NCI-H1694 (cell line): ENCODE measurements around the gene ETS1.

Source experiments
- DNase-seq: peaks from one replicate; lab custom pipeline; 2025; lab: John Stamatoyannopoulos, UW

Gene ETS1

DNA sequence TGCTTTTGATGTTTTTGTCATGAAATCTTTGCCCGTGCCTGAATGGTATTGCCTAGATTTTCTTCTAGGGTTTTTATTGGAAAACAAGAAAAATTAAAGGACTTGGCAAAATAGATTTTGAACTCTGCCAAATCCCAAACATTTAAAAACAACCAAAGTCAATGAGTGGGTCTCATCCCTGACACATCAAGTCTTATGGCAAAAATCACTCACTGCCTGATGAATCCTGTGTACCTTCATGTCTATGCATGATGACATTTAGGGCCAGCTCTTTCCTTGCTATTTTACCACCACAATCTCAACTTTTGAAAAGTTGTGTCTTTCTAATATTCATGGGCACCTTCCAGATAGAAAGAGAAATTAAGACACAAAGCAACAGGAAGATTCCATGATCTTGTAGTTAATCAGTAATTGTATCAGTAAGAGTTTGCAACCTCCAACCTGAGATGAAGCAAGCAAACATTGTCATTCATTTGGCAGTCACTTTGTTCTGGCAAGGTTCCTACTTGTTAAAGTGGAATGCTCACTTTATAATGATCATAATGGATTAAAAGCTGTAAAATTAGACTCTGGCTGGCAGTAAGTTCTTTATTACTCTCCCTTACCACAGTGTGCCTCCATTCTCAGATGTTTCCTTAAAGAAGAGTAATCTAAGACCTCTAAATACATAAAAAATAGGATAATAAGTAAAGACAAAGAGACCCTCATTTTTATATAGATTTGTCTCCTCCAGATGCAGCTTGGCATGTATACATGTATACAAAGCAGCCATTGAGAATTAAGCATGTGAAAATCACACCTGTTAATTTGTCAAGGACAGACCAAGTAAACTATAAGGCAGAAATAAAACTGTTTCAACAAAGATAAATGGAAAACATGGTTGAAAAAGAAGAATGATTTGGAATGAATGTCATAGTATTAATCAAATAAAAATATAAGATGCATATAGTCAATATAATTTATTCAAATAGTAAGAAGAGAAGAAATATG lies 51.6 kb downstream of the ETS1 start:
- DNase-seq, result no peak

DNA sequence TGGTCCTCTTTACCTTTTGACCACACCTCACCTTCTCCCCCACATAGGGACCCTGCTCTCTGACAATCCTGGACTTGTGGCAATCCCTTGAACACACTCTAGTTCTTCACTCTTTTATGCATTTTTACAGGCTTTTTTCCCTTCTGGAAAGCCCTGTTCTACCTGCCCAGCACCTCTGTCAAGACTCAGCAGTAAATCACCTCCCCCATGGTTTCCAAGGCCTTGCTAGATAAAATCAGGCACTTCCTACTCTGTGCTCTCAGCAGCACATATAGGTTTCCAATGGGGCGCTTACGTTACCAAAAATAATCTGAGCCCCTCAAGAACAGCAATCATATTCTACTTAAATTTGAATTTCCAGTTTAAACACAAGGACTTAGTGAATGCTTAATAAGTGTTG lies 53.9 kb downstream of the ETS1 start:
- DNase-seq, result no peak

DNA sequence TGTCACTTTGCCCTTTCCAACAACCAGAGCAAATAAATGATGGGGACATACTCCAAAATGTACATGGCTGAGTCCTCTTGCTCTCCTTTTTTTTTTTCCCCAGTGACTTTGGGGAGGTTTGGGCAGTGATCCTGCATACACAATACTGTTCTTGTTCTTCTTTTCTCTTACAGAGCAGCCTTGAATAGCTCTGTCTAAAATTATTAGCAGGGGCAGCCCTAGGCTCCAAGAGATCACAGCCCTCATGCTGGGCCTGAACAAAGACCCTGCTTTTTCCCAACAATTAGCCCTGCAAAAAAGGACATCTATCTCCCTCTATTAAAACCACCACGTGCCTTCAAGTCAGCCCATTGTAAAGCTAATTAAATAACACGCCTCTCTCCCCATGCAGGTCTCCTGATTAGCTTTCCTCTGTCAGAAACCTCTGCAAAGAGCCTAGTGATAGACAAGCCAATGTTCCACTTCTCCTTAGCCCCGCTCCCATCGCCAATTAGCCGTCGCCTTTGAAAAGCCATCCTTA lies 54.7 kb downstream of the ETS1 start:
- no peak for DNase-seq

DNA sequence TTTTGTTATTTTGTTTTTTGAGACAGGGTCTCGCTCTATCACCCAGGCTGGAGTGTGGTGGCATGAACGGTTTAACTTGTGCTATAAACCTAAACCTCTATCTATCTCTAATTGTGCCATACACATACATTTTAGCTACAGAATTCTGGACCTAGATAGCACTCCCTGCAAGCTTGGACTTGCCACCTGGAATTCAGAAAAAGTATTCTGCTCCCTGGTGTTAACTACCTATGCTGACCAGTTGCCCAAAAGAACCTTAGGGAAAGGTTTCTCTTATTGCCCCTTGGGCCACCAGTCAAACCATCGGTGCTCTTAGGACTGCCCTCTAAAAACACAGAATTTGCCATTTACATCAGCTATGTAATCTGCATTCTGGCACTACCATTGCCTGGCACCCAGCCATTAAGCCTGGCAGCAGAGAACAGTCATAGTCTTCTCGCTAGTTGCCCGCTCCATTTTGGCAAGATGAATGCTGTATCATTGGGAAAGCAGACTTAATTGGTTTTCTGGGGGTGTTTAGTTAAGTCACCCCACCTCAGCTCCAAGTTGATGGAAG lies 55.3 kb downstream of the ETS1 start:
- DNase-seq, result no peak

DNA sequence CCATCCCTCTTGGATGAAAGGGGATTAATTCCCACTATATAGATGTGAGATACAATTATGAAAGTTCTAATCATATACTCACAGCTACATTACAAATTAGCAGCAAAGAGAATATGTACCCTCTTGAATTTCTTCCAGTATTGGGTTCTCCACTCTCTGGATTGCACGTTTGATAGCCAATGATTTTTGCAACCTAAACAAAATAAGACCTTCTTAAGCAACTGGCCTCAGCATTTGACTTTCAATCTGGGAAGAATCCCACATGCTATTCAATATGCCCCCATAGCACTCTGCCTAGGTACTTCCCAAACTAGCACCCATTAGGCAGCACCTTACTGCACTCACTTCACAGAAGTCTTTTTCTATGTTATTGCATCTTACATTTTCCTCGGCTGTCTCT lies 55.8 kb downstream of the ETS1 start:
- DNase-seq, result no peak

DNA sequence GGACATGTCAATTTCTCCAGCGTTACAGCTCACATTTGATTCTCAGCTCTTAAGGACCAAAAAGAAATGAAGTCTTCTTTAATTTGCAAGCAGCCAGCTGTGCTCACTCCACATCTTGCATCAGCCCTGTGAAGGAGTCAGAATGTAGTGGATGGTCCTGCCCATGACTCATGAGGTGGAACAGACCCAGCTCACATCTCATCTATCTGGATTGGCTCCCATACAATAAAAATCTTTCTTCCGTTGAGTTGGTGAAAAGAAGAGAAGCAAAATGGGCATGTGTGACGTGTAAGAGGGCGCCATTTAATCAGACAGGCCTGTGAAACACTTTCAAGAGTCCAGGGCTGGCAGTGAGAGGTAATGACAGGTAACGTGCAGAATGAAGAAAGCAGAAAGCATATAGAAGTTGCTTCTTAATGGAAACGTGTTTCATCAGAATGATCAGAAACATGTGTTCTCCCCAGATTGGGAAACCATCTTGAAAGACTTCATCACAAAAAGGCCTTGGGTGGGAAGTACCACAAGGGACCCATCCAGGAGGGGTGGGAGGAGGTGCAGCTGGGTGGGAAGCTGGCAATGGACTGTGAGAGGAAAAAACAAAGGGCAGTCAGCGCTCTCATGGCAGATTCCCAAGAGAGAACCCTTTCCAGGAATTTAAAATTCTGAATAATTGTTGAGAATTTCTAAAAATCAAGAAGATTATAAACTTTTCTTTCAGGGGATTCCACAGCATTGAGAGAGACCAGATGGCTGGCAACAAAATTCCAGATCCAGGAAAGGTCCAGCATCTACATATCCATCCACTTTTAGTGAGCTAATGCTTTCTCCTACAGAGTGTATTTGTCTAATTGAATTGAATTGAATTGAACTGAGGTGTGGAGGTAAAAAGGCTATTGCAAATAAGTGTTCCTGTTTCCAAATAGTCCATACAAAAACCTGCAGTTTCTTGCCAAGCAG lies 57.0 kb downstream of the ETS1 start:
- DNase-seq, result no peak

DNA sequence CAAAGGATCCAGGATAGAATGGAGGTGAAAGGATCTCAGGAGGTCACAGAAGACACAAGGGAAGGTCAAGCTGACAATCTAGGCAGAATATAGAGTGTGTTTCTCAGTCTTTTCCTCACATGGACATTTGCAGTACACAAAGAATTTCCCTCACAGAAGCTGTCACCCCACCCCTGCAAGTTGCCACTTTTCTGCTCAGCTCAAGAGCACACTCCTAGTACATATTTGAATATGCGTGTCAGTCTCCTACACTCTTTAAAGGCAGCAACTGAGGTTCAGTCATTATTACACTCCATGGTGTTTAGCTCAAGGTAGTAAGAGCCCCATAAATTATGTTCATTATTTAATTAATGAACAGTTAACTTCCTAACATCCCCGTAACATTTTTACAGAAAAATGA lies 59.1 kb downstream of the ETS1 start:
- no peak for DNase-seq

DNA sequence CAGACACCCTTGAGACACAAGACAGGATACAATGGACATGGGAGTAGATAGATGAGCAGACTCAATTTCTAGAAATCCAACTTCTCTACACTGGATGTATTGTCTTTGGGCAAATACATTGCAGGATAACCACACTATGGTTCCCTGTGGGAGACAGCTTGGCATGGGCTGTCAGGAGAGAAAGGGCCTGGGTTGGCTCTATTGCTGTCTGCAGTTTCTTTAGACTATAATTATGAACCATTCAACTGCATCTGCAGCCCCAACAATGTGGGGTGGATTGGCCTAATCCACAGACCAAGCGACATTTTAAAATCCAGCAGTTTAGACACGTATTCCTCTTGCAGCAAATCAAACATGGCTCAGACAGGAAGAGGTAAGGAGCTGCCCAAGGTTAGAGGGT lies 60.3 kb downstream of the ETS1 start:
- no peak for DNase-seq

DNA sequence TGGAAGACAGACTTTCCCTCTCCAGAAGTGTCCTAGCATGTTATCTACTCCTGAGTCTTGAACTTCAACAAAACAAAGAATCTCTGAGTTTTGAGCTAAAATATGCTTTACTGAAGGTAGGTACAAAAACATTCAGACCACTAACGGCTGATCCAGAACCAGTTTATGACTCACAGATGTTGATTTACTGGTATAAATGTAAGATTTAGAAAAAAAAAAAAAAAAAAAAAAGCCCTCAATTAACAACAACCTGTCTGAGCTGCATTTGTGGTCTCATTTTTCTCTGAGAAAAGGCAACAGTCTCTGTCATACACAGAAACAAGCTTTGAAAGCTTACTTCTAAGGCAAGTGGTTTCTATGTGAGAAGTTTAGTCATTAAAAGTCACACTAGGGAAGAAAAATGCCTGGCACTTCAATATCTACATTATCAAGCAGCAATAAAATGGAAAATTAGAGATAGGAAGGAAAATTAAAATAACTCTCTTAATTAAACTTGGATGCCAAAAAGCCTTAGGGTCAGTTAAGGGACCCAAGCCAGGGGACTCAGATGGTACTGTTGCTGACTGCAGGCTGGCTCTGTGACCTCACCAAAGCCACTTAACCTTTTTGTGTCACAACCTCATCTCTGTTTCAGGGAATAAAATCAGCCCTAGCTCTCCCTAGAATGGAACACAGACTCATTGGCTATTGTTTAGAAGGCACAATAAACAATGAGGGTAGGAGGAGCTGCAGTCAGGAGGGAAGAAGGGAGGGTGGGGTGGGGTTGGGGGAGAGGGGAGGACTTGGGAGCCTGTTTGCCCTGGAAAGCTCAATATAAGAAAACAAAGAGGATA lies 61.7 kb downstream of the ETS1 start:
- no peak for DNase-seq

DNA sequence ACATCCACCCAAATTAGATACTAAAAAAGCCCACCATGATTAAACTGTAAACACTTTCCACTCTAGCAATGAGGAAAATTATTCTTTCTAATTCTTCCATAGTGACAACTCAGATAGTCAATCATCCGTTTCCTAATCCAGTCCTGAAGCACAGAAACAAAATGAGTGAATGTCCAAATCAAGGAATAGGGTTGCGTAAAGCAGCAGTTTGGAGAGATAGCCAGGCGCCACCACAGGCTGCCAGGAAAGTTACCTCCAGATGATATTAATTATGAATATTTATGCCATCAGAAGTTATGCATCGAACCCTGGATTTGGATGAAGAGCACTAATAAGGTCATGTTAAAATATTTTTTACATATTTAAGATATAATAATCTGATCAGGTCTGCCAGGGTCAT lies 63.2 kb downstream of the ETS1 start:
- DNase-seq, result no peak

DNA sequence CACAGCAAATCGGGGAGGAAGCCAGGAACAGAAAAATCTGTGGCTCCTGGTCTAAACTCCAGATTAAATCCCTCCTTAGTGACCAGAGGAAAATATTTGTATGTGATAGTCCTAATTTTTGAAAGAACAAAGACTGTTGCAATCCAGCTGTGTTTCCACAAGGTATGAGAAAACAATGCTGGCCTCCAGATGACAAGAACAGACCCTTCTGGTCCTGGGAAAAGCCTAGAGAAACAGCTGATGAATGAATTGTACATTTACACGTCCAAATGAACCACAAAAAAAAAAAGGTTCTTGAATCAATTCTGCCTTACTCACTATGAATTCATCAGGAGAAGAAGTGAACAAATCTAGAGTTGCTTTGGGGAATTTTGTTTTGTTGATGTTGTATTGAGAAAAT lies 63.7 kb downstream of the ETS1 start:
- no peak for DNase-seq

DNA sequence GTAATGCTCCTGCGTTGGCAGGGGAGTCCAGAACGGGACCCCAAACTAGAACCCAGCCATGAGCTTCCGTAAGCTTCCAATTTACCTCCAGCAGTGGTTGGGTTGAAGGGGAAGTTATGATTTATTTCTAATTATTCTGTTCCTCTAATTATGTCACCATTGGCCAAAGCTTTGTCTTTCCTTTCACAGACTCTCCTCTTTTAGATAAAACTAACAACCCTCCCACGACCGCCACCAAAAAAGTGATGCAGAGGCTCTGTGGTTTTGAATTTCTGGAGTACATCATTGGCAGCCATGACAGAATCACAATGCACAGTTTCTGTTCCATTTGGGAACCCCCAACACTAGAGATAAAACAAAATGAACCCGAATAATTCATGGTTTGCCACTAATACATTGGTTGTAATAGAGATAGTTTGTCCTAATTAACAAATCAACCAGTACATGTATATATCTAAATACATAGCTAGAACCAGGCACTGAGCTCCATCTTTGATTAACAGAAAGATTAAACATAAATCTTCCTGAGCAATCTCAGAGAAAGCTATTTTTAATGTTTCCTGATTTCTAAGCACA lies 64.3 kb downstream of the ETS1 start:
- no peak for DNase-seq

DNA sequence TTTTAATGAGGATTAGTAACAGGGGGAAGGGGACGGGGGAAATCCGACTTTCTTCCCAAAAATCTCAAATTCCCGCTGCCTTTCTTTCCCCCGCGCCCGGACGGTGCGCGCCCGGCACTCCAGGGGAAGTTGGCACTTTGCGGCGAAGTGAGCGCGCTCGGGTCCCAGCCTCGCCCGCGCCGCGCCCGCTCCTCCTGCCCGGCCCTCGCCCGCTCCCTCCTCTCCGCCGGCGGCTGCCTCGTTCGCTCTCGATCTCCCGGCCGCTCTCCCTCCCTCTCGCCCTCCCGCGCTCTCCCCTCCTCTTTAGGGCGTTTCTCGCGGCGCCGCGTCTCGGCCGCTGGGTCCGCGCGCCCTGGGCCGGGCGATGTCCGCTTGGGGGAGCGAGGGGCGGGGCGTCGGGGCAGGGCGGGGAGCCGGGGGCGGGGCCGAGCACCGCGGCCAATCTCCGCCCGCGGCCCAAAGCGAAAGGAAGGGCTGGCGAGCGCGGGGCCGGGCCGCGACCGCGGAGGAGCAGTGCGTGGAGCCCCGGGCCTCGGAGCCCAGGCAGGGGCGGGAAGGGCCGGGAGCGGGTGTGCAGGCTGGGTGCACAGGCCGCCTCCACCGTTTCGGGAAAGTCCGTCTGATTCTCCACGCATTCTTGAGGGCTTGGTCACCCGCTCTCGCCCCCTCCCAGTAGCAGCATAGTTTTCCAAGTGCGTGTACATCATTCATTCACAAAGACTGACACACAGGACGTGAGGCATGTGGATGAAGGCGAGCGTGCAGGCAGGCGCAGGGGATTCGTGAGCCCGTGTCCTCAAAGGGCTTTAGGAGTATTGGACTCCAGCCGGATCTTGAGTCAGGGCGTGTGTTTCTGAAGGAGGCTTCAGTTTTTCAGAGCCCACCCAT lies 65.1 kb downstream of the ETS1 start:
- no peak for DNase-seq

DNA sequence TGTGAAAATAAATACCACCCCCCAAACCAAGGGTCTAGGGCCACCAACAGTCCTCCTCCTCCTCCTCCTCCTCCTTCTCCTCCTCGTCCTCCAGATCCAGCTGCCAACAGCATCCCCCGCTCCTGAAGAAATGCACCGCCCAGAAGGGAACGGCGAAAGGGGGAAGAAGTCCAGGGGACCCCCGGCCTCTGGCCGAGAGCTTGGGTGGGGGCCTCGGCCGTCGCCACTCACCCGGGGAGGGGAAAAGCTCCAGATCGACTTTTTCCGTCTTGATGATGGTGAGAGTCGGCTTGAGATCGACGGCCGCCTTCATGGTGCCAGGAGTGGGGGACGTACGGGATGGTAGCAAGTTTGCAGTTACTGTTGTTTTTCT lies 65.7 kb downstream of the ETS1 start:
- DNase-seq, result no peak

DNA sequence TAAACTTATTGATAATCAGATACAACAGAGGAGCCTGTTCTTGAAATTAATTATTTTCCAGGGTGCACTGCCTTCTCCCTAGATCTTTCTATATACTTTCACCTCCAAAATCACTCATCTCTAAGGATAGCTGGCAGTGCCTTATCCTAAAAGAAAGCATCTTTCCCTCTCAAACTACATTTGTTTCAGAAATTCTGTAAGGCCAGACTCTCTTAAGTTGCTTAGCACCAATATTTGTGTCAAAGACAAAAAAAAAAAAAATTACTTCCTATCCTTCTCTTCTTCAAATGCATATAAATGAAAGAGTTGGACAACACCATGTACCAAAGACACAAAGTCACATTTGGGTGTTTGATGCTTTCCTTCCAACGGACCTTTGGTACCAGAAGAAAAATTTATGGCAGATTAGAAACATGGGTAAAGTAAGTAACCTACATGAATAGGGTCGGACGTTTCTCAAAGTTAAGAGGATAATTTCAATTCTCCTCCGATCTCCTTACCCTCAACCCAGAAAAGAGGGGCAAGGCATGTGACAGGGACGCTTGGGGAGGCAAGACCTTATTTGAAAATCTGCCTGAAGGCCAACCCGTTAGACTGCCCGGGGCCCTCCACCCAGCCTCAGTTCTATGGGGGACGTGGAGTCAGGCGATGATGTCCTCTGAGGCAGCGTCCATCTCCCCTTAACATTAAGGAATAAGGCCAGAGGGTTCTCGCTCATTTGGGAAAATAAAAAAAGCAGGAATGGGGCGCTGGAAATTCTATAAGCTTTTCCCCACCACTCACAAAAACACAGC lies 66.3 kb downstream of the ETS1 start:
- no peak for DNase-seq

DNA sequence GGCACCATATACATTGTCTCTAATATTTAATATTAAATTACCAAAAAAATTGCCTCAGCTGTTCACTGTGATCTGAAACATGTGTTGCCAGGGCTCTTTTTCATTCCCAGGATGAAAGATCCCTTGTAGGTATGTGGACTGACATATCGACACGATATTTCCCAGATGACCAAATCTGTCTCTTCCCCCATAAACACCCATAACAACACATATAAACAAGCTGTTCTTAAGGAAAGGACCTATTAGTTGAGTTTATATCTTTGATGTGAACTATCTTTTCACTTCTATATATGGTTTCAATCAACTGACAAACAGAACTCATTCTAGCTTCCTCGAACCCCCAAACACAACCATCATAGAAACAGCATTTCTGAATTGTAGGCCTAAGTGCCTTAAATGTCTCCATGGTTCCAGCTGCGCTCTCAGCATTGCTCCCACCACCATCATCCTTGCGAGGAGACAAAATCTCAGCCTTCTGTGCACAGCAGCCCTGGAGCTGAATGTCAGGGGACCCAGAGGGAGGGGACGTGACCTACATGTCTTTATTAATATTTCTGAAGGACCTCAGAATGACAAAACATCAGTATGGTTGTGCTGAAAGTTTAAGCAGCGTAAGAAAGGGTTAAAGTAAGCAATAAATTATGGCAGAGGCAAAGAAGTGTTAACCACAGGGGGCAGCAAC lies 67.0 kb downstream of the ETS1 start:
- no peak for DNase-seq

DNA sequence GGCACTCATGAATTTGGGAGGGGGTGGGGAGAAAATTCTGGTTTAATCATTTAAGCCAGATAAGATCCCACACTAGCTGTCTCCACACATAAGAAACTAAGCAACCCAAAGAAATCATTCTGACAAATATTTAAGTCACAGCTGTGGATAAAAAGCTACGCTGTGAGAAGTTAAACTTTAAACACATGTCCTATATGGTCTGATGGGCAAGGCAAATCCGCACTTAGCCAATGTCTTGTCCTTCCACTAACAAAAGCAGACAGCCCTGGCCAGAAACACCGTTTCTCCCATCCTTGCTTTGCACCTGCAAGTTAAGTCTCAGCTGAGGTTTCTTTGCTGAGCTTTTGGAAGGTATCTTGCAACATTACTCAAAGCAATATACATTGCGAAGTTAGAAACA lies 68.0 kb downstream of the ETS1 start:
- no peak for DNase-seq

DNA sequence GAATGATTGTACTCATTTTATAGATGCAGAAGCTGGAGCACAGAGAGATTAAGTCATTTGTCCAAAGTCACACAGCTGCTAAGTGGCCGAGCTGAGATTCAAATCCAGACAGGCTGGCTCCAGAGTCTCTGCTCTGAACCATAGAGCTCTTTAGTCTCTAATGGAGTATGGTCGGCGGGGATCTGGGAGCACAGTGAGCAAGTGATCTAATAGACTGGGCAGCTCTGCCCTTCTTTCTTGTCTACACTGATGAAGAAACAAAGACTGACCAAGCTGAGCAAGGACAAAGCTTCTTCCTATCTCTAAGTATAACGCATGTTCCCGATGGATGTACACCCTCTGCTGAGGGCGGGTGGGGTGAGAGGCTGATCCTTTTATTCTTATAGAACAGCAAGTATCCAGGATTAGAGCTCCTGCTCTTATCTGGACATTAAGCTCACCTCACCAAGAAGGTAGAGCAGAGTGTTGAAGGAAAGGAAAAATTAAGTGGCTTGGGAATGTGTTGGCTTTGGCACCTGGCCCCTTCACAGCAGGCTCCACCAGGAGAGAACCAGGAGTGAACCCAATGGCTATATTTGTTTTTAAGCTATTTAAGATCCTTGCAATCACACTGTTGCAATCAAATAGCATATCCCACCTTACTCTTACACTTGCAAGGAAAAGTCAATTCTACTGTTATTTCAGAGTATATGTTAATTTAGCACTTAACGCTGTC lies 68.7 kb downstream of the ETS1 start:
- DNase-seq, result no peak
